SH-SY5Y (cell line): ENCODE data around the gene ADD1.

Experiments
- GATA2 ChIP-seq: IDR thresholded peaks from 2 replicates; pipeline ENCODE4 v1.6.1; 2011; ENCODE audit warnings: mild to moderate bottlenecking, low read depth, low read length
- GATA3 ChIP-seq: IDR thresholded peaks from 2 replicates; pipeline ENCODE4 v1.6.1; 2011; ENCODE audit warnings: low read depth, mild to moderate bottlenecking, low read length, moderate library complexity

DNA sequence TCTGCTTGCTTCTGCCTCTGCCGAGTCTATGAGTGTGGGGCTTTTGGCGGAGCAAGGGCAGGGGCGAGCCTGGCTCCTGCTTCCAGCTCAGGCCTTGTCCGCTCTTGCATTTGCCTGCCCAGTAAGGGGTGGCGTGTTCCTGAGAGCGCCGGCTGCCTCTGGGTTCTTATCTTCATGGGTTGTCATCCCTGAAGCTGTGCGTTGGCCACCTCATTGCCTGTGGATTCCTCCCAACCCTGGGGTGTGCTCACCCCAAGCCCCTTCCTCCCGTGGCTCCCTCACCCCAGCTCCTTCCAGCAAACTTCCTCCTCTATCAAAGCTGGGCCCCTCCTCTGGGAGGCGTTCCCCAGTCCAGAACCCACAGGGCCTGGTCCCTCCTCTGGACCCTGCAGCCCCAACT, 33.3 kb upstream of the ADD1 start:
- TF ChIP-seq GATA2 (no peak), GATA3 (no peak)
